ENCODE measurements around the gene RHPN2.
A peak's percentile ranks its signal among the peaks of the same experiment; 100 is the strongest.
"Not testable (repeated sequence)": the region's sequence is repeated elsewhere in the genome, so short reads cannot be mapped to it uniquely, and the experiment has no call there.

The RHPN2 gene

DNA sequence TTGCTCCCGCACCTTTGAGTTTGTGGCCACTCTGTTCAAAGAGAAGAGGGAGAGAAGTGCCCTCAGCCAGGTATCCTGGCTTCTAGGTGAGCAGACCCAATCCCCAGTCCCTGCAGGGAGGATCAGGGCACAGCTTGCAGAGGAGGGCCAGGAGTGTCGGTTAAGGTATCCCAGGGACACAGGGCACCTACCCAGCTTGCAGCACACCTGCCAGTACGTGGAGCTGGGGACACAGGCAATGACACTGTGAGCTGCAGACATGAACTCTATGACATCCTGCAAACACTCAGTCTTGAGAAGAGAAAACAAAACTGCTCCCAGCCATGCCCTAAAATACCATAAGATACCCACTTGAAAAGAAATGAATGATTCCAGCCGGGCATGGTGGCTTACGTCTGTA is 38.1 kb downstream of the RHPN2 start:
- DNase-seq = not testable (repeated sequence)

DNA sequence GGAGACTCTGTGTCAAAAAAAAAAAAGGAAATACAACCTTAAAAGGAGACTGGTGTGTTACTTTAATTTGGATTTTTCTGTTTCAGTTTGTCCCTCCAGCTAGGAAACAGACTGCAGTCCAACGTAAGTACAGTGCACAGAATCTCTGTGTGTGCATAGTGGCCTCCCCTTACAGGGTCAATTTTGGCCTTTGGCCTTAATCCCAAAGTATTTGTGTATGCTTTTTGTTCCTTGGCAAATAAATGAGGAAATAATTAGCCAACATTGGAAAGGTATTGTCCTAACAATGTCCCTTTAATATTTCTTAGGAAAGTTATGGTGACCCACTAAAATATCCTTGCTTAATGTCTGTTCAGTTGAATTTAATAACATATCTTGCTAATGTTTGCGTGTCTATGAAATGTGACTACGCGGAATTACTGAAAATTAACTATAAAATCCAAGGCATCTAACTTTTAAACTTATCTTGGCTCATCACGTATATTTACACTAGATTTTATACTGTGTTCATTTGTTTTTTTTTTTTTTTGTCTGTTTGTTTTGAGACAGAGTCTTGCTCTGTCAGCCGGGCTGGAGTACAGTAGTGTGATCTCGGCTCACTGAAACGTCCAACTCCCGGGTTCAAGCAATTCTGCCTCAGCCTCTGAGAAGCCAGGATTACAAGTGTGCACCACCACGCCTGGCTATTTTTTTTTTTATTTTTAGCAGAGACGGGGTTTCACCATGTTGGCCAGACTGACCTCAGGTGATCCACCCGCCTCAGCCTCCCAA is 39.0 kb downstream of the RHPN2 start:
- DNase-seq = not testable (repeated sequence)

DNA sequence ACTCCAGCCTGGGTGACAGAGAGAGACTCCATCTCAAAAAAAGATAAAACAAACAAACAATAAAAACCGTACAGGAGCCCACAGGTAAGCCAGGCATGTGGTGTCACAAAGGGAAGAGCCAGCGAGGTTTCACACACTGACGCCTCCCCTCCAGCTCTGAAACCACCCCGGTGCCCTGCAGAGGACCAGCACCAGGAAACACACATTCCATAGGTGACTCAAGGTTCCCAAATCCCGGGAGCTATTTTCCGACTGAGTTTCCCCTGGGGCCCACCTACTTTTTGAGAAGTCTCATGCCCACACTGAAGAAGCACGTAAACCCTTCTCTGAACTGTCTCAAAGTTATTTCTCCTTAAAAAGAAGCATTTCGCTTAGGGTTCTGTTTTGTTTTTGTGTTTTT is 40.3 kb downstream of the RHPN2 start:
- no peak for DNase-seq

DNA sequence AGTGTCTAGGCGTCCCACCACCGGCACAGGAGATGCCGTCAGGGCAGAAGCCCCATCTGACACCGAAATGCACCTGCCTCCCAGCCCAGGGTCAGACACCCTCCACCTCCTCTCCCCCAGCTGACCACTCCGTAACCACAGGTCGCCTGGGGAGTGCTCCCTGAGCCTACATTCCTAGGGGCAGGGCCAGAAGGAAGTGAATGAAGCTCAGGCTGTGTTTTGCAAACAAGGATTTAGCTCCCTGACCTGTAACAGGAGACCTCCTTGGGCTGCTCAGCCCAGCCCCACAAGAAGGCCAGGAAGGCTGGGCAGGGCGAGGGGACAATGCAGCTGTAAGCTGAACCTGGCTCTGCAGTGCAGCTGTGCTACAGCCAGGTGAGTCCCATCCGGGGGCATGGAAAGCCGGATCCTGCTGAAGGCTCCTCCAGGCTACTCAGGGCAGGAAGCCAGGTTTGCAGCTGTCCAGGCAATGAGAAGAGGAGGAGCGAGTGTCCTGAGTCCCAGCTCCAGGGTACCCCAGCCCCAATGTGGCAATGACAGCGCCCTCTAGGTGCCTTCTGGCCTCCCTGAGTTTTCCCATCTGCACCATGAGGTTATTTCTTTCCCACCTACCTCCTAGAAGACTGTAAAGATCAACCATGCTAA is 42.1 kb downstream of the RHPN2 start:
- DNase-seq = no peak

DNA sequence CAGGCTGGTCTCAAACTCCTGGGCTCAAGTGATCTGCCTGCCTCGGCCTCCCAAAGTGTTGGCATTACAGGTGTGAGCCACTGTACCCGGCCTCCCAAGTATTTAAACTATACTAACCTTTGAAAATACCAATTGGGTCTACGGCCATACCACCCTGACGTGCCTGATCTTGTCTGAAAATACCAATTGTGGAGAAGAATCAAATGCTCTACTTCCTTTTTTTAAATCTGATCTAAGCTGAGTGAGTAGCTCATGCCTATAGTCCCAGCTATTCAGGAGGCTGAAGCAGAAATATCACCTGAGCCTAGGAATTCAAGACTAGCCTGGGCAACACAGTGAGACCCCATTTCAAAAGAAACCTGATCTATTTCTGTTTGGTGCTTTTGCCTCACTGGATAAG is 53.8 kb downstream of the RHPN2 start:
- not testable (repeated sequence) for DNase-seq

DNA sequence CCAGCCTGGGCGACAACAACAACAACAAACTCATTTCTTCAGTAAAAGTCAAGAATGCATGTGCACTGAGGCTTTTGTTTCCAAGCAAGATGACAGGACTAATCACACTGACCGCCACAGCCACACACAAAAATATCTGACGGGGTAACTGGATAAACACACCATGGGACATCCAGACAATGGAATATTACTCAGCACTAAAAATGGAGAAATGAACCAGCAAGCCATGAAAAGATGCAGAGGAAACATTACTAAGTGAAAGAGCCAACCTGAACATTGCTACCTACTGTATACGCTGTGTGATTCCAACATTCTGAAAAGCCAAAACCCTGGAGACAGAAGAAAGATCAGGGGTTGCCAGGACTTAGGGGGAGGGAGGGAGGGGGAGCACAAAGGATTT is 56.0 kb downstream of the RHPN2 start:
- no peak for DNase-seq

DNA sequence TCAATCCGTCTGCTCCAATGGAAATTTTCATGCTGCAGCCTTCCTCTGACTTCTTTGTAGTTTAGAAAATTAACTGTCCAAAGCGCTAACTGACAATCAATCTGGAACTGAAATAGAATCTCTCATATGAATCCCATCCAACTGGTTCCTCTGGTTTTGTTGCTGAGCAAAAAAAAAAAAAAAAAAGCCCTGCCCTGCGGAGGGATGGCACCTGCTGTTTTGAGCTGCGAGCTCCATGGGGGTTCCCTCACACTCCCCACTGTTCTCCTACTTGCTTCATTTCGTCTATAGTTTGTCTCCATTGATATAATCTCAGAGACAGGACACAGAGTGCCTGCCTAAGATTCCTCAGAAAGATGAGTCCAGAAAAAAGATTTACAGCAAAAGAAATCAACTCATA is 59.2 kb downstream of the RHPN2 start:
- DNase-seq = no peak

DNA sequence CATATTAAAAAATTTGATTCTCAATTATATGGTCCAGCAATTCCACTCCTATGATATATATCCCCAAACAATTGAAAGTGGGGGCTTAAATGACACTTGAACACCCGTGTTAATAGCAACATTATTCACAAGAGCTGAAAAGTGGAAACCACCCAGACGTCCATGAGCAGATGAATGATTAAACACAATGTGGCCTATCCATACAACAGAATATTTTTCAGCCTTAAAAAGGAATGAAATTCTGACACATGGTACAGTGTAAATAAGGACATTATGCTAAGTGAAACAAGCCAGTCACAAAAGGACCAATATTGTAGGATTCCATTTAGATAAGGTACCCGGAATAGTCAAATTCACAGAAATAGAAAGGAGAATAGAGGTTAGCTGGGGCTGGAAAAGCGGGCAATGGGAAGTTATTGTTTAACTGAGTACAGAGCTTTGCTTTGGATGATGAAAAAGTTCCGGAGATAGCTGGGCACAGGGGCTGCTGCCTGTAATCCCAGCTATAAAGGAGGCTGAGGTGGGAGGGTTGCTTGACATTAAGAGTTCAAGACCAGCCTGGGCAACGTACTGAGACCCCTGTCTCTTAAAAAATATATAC is 61.2 kb downstream of the RHPN2 start:
- not testable (repeated sequence) for DNase-seq

DNA sequence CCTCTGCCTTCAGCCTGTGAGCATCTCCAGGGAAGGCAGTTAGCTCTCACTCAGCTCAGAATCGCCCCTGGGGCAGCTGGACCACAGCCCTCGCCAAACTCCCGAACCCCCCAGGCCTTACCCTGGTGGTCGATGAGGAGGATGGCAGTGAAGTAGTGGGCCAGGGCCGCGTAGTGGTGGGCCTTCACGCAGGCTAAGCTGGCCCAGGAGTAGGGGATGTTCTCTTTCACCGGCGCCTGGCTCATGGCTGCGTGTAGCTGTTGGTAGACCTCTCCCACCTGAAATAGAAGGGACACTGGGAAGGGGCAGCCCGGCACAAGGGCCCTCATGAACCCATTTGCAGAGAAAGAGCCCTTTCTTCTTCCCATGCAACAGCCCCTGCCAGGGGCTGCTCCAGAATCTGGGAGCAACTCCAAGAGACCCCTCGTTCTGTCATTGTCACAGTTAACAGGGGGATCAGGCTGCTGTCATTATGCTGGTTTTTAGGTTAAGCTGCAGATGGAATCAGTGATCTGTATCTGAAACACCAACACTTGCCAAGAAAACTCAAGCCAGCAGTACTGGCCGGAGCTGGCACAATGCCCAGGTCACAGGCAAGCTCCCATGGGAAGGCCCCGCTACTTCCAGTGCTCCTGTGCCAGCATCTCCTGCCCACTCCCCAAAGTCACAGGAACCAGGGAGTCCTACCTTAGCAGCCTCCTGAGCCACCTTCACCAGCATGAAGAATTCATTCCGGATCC is 62.4 kb downstream of the RHPN2 start:
- DNase-seq = peak in 9 of 14 donors; percentile 0 to 62 (median 3)

DNA sequence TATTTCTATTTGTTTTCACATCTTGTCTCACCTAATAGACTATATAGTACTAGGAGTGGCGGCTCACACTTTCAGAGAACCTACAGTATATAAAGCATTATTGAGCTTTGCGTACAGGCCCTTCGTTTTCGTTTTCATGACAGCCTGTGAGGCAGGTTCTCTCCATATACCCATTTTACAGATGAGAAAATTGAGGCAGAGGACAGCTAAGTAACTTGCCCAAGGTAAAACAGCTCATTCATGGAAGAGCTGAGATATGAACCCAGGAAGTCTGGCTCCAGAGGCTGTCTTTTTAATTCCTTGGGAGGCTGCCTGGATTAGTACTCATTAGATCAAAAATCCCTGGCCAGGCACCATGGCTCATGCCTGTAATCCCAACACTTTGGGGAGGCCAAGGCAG is 63.8 kb downstream of the RHPN2 start:
- no peak for DNase-seq

DNA sequence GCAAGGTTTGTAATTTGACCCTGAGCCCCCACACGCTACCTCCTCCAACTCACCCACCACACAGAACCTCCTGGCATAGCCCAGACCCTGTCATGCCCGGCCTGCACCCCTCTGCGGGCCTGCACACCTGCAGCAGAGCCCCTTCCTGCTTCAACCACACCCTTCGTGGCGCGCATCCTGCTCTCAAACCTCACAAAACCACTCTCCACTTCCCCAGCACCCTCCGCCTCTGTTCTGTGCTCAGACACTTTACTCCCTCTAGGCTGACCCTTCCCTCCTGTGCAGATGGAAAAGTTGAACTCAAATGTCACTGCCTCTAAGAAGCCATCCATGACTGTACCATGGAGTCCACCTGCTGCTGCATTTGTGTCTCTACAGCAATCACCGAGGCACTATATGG is 64.2 kb downstream of the RHPN2 start:
- no peak for DNase-seq

DNA sequence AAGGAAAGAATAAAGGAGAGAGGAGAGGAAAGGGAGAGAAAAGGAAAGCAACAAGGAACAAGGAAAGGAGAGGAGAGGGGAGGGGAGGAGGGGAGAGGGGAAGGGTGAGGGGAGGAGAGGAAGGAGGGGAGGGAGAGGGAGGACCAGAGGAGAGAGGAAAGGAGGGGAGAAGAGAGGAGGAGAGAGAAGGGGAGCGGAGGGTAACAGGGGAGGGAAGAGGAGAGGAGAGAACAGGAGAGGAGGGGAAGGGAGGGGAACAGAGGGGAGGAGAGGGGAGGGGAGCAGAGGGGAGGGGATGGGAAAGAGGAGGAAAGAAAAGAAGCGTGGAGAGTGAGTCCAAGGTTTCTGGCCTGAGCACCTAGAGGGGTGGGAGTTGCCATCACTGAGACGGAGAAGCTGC is 66.0 kb downstream of the RHPN2 start:
- DNase-seq = no peak

DNA sequence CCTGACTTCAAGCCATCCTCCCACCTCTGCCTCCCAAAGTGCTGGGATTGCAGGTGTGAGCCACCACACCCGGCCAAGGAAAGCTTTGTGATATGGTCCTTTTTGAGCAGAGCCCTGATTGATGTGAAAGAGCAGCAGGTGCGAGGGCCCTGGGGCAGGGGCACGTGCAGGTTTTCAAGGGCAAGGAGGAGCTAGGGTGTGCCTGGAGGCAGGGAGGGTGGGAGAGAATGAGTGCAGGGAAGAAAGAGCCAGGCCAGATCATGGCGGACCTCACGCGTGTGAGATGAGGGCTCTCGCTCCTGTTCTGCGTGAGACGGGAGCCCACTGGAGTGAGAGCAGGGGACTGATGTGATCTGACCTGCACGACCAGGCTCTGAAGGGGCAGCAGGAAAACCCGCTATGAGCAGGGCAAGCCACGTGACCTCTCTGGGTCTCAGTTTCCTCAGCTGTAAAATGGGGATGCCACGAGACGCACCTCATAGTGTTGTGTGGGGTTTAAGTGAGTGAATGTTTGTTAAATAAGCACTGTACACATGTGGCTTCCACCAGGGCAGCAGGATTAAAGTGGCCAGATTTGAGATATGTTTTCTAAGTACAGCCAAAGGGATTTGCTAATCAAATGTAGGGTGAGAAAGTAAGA is 66.9 kb downstream of the RHPN2 start:
- DNase-seq = no peak

DNA sequence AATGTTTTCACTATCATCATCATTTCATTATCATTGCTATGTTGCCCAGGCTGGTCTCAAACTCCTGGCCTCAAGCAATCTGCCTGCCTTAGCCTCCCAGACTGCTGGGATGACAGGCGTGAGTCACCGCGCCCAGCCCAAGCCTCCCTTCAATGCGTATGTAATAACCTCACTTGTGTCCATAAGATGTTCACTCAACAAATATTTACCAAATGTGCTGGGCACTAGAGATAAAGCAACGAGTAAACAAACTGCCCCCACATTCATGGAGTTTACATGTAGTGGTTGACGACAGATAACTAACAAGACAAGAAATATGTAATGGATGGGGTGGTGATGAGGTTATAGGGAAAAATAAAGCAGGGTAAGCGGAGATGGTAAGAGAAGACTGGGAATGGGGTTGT is 67.6 kb downstream of the RHPN2 start:
- DNase-seq = not testable (repeated sequence)

DNA sequence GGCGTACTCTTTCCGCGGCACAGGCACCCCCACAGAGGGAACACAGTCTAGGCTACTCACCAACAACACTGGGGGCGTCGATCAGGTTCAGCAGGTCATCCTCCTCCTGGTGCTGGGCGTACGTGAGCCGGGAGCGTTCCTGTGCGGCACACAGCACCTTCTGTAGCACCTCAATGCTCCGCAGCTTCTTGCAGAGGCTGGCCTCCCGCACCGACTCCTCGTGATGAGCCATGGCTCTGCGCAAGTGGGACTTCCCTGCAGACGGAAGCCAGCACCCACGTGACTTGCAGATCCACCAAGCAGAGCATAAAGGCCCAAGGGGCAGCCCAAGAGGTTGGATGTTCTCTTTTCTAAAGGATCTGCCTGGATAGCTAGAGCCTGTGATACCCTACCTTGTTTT is 68.7 kb downstream of the RHPN2 start:
- DNase-seq = not testable (repeated sequence)

DNA sequence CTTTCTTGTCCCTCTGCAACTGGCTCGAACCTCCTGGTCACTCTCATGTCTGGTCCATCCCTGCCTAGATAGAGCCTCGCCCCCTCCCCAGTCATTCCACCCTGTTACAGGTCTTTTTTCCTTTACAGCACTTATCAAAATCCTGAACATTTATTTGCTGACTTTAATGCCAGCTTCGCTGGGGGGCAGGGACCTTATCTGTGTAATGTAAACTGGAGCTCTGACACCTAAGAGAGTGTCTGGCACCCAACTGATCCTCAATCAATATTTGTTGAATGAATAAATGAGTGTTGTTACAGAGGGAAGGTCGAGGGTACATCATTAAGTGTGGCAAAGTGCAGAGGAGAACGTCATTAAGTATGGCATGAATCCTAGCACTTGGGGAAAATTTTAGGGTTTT is 76.0 kb downstream of the RHPN2 start:
- no peak for DNase-seq

DNA sequence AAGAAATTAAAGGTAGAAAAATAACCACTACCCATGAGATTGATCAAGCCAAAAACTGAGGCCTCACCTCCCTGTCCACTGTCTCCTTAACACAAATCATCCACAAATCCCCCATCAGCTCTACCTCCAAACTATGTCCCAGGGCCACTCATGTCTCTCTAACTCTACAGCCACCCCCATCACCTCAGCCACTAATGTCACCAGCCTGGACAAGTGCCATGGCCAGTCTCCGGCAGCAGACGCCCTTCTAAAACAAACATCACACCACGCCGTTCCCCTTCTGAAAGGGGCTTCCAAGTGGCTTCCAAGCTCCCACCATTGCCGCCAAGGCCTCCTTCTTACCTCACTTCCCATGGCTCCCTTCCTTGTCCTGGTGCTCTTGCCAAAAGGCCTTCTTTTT is 76.4 kb downstream of the RHPN2 start:
- DNase-seq = not testable (repeated sequence)

DNA sequence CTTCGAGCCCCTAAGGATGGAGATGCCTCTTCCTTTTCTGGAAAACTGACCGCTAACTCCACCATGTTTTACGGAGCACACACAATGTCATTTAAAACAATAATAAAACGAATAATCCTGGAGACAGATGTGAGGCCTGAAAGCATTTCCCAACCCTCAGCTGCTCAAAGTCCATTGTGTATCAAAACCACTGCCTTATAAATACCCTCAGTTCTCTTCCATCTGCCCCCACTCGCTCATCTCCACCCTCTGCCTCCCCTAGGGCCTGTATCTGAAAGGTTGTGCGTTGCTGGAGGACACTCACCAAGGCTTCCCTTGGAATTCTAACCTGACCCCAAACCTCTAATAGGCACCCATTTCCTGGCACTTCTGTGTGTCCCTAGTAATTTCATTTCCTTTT is 82.2 kb downstream of the RHPN2 start:
- DNase-seq = not testable (repeated sequence)

DNA sequence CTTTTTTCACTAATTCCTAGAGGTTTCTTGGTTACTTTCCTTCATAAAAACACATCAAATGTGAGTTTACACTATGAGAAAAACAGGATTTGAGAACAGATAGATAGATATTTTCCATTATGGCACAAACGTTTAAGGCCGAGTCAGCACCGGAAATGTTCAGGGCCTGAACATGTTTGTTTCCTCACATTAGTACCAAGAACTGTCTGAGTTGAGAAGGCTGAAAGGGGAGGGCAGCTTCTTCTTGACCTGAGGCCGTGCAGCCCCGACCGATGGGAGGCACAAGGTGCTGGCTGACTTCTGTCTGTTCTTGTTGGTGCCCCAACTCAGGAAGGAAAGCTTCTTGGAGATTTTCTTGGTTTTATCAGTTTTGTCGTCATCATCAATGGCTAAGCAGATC is 84.9 kb downstream of the RHPN2 start:
- not testable (repeated sequence) for DNase-seq

DNA sequence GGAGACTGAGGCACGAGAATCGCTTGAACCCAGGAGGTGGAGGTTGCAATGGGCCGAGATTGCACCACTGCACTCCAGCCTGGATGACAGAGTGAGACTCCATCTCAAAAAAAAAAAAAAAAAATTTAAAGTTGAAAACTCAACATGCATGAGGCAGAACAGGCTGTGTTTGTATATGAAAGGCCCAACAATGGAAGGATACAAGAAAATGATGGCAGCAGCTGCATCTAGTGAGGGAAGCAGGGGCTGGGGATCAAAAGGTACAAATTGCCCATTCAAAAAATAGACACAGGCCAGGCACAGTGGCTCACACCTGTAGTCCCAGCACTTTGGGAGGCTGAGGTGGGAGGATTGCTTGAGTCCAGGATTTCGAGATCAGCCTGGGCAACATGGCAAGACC is 86.9 kb downstream of the RHPN2 start:
- not testable (repeated sequence) for DNase-seq

DNA sequence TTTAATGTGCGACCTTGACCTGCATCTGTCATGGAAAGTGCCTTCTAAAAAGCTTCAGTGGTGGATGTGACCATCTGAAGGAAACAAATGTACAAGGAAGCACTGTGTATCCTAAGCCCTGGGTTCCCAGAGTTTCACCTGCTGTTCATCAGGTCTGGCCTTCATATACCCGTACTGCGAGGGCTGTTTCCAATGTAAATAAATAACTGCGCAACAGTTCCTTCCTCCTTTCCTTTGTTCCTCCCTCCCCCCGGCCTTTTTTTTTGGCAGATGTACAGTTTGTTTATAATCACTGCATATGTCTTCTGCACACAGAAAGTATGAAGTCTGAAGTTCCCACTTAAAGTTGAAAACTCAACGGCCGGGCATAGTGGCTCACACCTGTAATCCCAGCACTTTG is 87.4 kb downstream of the RHPN2 start:
- DNase-seq = no peak

DNA sequence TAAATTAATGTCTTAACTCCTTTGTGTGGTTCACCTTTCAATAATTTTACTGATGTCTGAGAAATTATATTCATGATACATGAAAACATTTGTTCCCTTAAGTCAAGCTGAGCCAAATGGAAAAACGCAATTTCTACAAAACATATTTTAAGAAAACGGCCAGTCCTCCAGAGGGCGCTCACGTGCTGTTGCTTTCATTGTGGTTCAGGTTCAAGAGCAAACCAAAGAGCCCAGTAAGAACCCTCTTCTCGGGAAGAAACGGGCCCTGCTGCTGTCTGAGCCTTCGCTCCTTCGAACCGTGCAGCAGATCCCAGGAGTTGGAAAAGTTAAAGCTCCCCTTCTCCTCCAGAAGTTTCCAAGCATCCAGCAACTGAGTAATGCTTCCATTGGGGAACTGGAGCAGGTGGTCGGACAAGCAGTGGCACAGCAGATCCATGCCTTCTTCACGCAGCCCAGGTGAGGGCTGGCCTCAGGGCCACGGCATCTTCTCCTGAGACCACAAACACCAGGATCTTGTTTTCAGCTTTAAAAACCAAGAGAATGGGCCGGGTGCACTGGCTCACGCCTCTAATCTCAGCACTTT is 88.4 kb downstream of the RHPN2 start:
- DNase-seq = peak in 10 of 14 donors; percentile 4 to 63 (median 30)

All from C1 segment of cervical spinal cord (tissue), 14 donors.